GM12872 (cell line): ENCODE measurements around the gene CABLES1.

Source experiments
- TF ChIP-seq, protein P1 (sequence below): IDR thresholded peaks from 3 replicates; pipeline ENCODE4 v1.5.1; 2011; ENCODE audit warnings: low read depth, mild to moderate bottlenecking, low read length, moderate library complexity; ENCODE audit not compliant: insufficient read depth

Gene CABLES1

DNA sequence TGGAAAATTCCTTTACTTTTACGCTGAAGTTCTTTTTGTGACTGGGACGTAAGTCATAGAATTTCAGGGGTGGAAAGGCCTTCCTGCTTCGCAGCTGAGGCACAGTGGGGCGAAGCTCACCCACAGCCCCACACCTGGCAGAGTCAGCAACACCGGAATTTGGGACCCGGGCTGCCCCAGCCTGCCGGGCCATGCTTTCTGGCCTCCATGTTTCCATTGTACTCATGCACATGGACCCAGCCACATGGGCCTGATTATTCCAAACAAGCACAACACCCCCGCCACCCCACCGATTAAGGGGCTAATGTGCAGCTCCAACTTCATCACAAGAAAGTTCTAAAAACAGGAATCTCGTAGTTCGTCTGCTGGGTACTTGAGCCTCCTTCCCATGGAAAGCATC, 82.5 kb downstream of the CABLES1 start:
- TF ChIP-seq, protein P1, sequence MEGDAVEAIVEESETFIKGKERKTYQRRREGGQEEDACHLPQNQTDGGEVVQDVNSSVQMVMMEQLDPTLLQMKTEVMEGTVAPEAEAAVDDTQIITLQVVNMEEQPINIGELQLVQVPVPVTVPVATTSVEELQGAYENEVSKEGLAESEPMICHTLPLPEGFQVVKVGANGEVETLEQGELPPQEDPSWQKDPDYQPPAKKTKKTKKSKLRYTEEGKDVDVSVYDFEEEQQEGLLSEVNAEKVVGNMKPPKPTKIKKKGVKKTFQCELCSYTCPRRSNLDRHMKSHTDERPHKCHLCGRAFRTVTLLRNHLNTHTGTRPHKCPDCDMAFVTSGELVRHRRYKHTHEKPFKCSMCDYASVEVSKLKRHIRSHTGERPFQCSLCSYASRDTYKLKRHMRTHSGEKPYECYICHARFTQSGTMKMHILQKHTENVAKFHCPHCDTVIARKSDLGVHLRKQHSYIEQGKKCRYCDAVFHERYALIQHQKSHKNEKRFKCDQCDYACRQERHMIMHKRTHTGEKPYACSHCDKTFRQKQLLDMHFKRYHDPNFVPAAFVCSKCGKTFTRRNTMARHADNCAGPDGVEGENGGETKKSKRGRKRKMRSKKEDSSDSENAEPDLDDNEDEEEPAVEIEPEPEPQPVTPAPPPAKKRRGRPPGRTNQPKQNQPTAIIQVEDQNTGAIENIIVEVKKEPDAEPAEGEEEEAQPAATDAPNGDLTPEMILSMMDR, result no peak

DNA sequence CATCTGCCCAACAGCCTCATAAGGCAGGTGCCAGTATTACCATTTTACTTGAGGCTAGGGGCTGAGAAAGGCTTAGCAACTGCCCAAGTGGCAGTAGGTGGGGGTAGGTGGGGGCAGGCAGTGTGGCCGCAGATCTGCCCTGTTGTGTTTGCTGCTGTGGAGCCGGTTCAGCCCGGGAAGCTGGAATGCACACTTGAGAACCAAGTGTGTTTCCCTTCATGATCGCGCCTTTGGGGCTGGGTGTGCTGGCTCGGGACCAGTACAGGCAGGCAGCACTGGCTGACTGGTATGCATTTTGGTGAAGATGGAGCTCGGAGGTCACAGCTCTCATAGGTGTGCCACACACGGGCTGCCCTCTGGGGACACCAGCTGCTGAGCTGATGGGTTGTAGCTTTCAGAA, 85.1 kb downstream of the CABLES1 start:
- TF ChIP-seq, protein P1, result no peak

DNA sequence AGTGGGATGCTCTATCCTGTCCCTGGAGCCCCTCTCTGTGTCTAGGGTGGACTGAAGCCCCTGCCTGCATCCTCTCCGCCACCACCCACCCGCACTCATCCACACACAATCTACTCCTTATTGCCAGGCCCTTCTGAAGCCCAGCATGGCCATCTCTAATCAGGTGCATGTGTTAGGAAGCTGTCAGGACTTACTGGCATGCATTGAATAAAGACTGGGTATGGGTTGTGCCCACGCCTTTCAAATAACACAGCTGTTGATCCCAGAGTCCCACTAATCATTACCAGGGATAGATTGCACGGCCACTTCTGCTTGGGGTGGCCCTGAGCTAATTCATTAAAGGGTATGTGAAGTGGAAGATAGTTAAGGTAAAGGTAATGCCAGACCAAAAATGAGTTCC, 88.4 kb downstream of the CABLES1 start:
- TF ChIP-seq, protein P1, result no peak

DNA sequence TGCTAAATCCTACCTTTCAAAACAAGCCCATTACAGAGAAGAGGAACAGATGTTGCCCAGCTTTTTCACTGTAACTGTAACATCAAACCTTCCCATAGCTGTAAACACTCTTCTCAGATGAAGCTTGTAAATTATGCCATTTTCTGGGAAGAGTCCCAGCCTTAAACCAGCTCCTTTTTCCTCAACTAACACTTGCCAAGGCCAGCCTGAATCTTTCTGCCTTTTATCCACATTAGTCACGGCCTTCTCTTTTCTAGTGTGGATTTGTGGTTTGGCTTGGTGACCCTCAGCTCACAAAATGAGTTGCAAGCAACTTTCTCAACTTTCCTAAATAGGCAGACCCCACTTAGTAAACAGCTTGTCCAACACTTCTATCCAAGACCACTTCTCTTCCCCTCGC, 90.2 kb downstream of the CABLES1 start:
- TF ChIP-seq, protein P1, result no peak

DNA sequence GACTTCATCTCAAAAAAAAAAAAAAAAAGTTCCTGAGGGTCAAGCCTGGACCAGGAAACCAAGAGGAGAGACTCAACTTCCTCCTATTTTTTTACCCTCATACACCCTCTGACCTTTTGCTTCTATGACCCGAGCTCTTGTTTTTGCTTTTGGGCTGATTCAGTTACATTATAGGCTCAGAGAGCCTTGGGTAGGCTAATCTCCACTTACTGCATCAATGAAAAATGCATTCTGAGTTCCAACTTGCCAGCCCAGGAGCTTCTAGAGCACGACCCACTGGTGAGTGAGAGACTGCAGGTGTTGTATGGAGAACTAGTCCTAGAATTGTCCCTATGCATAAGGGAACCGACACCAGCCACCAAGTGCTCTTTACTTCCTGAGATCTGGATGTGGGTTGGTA, 91.1 kb downstream of the CABLES1 start:
- TF ChIP-seq, protein P1, result no peak

DNA sequence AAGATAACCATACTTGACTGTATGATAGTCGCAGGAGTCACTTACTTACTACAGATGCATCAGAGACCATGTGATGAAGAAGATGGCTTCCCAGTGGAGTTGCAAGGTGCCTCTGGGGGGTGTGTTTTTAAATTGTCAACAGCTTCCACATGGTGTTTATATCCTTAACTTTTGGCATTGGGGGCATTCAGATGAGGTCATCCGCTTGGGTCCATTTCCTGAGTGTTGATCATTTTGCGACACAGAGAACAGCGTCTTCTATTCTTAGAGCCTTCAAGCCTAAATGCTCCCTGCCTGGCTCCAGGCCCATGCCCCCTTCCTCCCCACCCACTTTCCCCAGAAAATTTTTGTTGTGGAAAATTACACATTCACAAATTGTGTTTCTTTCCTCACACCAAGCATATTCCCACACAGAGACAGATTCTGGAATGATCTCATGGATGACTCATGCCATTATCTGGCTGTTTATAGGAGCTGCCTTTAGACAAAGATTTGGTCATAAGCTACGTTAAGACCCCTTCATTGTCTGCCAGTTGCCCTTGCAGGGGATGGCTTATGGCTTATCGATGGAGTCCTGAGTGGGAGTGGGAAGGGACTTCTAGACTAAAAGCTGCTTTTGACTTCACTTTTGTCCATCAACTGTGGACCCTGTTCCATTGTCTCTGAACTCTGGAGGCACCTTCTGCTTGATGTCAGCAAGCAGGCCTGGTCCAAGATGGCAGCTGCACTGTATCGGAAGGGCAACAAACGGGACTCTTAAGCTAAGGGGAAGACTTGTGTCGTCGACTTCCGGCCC, 91.8 kb downstream of the CABLES1 start:
- TF ChIP-seq, protein P1, result no peak

DNA sequence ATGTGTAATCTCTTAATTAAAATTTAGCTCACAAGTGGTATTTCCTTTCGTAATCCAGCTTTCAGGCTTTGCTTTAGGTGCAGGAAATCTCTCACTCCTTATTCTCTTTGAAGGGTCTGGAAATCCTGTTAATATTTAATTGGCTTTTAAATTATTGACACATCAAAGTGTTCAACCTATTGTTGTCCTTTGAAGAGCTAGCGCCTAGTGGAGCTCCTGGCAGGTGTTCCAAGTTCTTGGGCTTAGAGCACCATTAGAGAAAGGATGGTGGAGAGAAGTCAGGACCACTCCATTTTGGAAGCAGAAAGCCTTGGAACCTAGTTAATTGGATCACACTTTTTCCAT, 92.4 kb downstream of the CABLES1 start:
- TF ChIP-seq, protein P1, result no peak
